IMR-90 (cell line): ENCODE data around the gene RNF148. TPM values are rescaled to one million over a fixed set of nuclear protein-coding genes. Genes with fewer than 3 reads are reported as not detected.

ENCODE experiments used
- ATAC-seq: fragments of 200-7000 bp; cut with Tn5 transposase; 2 replicates; pipeline ENCODE4 v1.9.1; 2020; ENCODE audit warnings: low read depth, mild to moderate bottlenecking, moderate library complexity
- BruUV-seq: library from RNA; stranded (reverse); fragments of 400-500 nt; replicated peaks from 2 replicates; lab custom pipeline; 2021; lab: Mats Ljungman, UMichigan
- CTCF ChIA-PET: fragments of 300-600 bp; formaldehyde crosslinking; extraction: SDS; loops from one replicate; lab custom pipeline; 2021; ENCODE audit warnings: antibody characterized with exemption; lab: Yijun Ruan, JAX
- POLR2A ChIA-PET: fragments of 300-600 bp; sonication (Branson Sonifier 250); formaldehyde crosslinking; loops from one replicate; lab custom pipeline; 2022; ENCODE audit warnings: antibody characterized with exemption; ENCODE audit not compliant: unreplicated experiment; lab: Charles Lee
- DNase-seq: peaks from one replicate; pipeline ENCODE4 v3.0.0; 2013
- H2AFZ ChIP-seq: replicated peaks from 2 replicates; pipeline ENCODE3; 2013; ENCODE audit warnings: low read length, mild to moderate bottlenecking; ENCODE audit not compliant: poor library complexity
- H2AK5ac ChIP-seq: 2 replicates; pipeline ENCODE4 v1.6.1; 2013; ENCODE audit warnings: low read depth, low read length, inconsistent platforms
- H2AK9ac ChIP-seq: replicated peaks from 2 replicates; pipeline ENCODE3; 2013; ENCODE audit warnings: mild to moderate bottlenecking, low read depth, low read length, moderate library complexity; ENCODE audit not compliant: poor library complexity
- H2BK120ac ChIP-seq: 2 replicates; pipeline ENCODE4 v1.6.1; 2013; ENCODE audit warnings: low read depth, low read length, inconsistent platforms
- H2BK15ac ChIP-seq: 3 replicates; pipeline ENCODE4 v1.6.1; 2013; ENCODE audit warnings: low read depth, low read length, inconsistent platforms
- H2BK20ac ChIP-seq: 2 replicates; pipeline ENCODE4 v1.6.1; 2013; ENCODE audit warnings: low read depth, mild to moderate bottlenecking, inconsistent platforms, low read length, moderate library complexity
- H2BK5ac ChIP-seq: 2 replicates; pipeline ENCODE4 v1.6.1; 2013; ENCODE audit warnings: mild to moderate bottlenecking, low read depth, low read length, inconsistent platforms; ENCODE audit not compliant: poor library complexity, severe bottlenecking
- H3K14ac ChIP-seq: replicated peaks from 2 replicates; pipeline ENCODE4 v1.6.1; 2013; ENCODE audit warnings: low read depth, low read length, inconsistent platforms
- H3K18ac ChIP-seq: 2 replicates; pipeline ENCODE4 v1.6.1; 2013; ENCODE audit warnings: low read depth, low read length, control low read depth
- H3K23ac ChIP-seq: 2 replicates; pipeline ENCODE4 v1.6.1; 2013; ENCODE audit warnings: low read depth, low read length, inconsistent platforms
- H3K27ac ChIP-seq: 2 replicates; pipeline ENCODE4 v1.5.1; 2013; ENCODE audit warnings: mild to moderate bottlenecking, control low read depth, low read length; ENCODE audit not compliant: insufficient read depth
- H3K27me3 ChIP-seq: 2 replicates; pipeline ENCODE4 v1.6.1; 2013; ENCODE audit warnings: low read length; ENCODE audit not compliant: control insufficient read depth, insufficient read depth
- H3K36me3 ChIP-seq: 2 replicates; pipeline ENCODE4 v1.6.1; 2013; ENCODE audit warnings: low read length, mixed read lengths; ENCODE audit not compliant: control insufficient read depth, insufficient read depth
- H3K4ac ChIP-seq: 2 replicates; pipeline ENCODE4 v1.6.1; 2013; ENCODE audit warnings: low read depth, low read length, inconsistent platforms
- H3K4me1 ChIP-seq: 2 replicates; pipeline ENCODE4 v1.6.1; 2013; ENCODE audit warnings: low read length, mixed read lengths; ENCODE audit not compliant: control insufficient read depth, insufficient read depth
- H3K4me2 ChIP-seq: 2 replicates; pipeline ENCODE4 v1.6.1; 2013; ENCODE audit warnings: low read depth, mild to moderate bottlenecking, control low read depth, low read length, moderate library complexity
- H3K4me3 ChIP-seq: 2 replicates; pipeline ENCODE4 v1.5.1; 2013; ENCODE audit warnings: low read depth, mild to moderate bottlenecking, control low read depth, low read length, moderate library complexity; ENCODE audit not compliant: insufficient read depth
- H3K56ac ChIP-seq: 2 replicates; pipeline ENCODE4 v1.6.1; 2013; ENCODE audit warnings: low read length, inconsistent platforms; ENCODE audit not compliant: insufficient read depth; ENCODE audit errors: extremely low read depth
- H3K79me1 ChIP-seq, 2 experiments: 2 replicates each; pipeline ENCODE4 v1.6.1; 2013; ENCODE audit warnings: low read length in 2 of 2, inconsistent platforms in 1 of 2, low read depth in 1 of 2
- H3K9ac ChIP-seq: 2 replicates; pipeline ENCODE4 v1.6.1; 2013; ENCODE audit warnings: low read depth, low read length, control low read depth
- H3K9me1 ChIP-seq: 2 replicates; pipeline ENCODE4 v1.6.1; 2013; ENCODE audit warnings: low read length, inconsistent platforms; ENCODE audit not compliant: insufficient read depth
- H3K9me3 ChIP-seq: 2 replicates; pipeline ENCODE4 v1.6.1; 2013; ENCODE audit warnings: low read length; ENCODE audit not compliant: control insufficient read depth, insufficient read depth
- H4K20me1 ChIP-seq: 2 replicates; pipeline ENCODE4 v1.6.1; 2013; ENCODE audit warnings: low read length, inconsistent platforms; ENCODE audit not compliant: insufficient read depth
- H4K5ac ChIP-seq: 2 replicates; pipeline ENCODE4 v1.6.1; 2013; ENCODE audit warnings: mild to moderate bottlenecking, low read depth, low read length, control low read depth
- H4K8ac ChIP-seq, 2 experiments: 2 replicates each; pipeline ENCODE4 v1.6.1; 2013; ENCODE audit warnings: low read depth in 2 of 2, low read length in 2 of 2, control low read depth in 1 of 2, inconsistent platforms in 1 of 2
- H4K91ac ChIP-seq: 2 replicates; pipeline ENCODE4 v1.6.1; 2013; ENCODE audit warnings: low read depth, low read length, inconsistent platforms; ENCODE audit not compliant: insufficient read depth
- BHLHE40 ChIP-seq: fragments of 150-350 bp; IDR thresholded peaks from 2 replicates; pipeline ENCODE4 v1.6.1; 2016; ENCODE audit warnings: mild to moderate bottlenecking, low read depth, low read length
- RFX5 ChIP-seq: IDR thresholded peaks from 2 replicates; pipeline ENCODE4 v1.8.0; 2012; ENCODE audit warnings: low read depth, mild to moderate bottlenecking, low read length, moderate library complexity
- WGBS, 2 experiments: methylation state at CpG; one replicate each; pipeline versions ENCODE4 v1.1.5 to v1.1.7; 2013; ENCODE audit warnings: missing lambda C conversion rate in 2 of 2; ENCODE audit not compliant: insufficient read length in 1 of 2; ENCODE audit errors: extremely low coverage in 2 of 2; 5-methylcytosine and 5-hydroxymethylcytosine counted together
- dilution Hi-C: fragments of 300-500 bp; cut with HindIII; formaldehyde crosslinking; loops from one replicate; pipeline ENCODE4 v1.14.3; 2018; ENCODE audit warnings: low sequenced_read_pairs; ENCODE audit not compliant: unreplicated experiment
- in situ Hi-C: fragments of 300-500 bp; cut with MboI; formaldehyde crosslinking; loops from 3 replicates; pipeline ENCODE4 v1.14.3; 2019; ENCODE audit warnings: low sequenced_read_pairs, inconsistent platforms, mixed read lengths
- intact Hi-C: fragments of 100-400 bp; cut with micrococcal nuclease; formaldehyde crosslinking; loops from 2 replicates; pipeline ENCODE4 v1.10.0; 2022
- polyA plus RNA-seq, 3 experiments: library from polyadenylated mRNA; depleted of rRNA; stranded (reverse); fragments of >200 nt; gene quantifications; 2 replicates each; pipeline ENCODE4 v1.2.3, GENCODE V29; 2012; ENCODE audit warnings: low replicate concordance in 1 of 3
- total RNA-seq: library from RNA; depleted of rRNA; stranded (reverse); fragments of >200 nt; gene quantifications from 2 replicates; pipeline ENCODE4 v1.2.3, GENCODE V29; 2012

Gene RNF148
- total and polyA plus RNA-seq, 2 of the 4 experiments (the other 2 are of a cell fraction), result not detected

- Histone ChIP-seq H4K5ac (no peak overlapping the region), H3K4me3 (no peak overlapping the region), H3K56ac (no peak overlapping the region), H2AK5ac (no peak overlapping the region), H3K4me2 (no peak overlapping the region), H3K4me1 (no peaks in the 10 kb centered on the region), H3K27ac (no peak overlapping the region), H3K23ac (no peak overlapping the region), H2AK9ac (no peak overlapping the region), H3K9ac (no peak overlapping the region), H2AFZ (no peak overlapping the region), H3K27me3 (no peaks in the 10 kb centered on the region), H3K18ac (no peak overlapping the region), H2BK120ac (no peak overlapping the region), H2BK20ac (no peak overlapping the region), H4K8ac (no peak overlapping the region), H3K36me3 (no peaks in the 10 kb centered on the region), H3K9me1 (no peaks in the 10 kb centered on the region), H3K9me3 (peaks cover 6% of the 10 kb centered on the region), H3K4ac (no peak overlapping the region), H2BK5ac (no peak overlapping the region), H3K14ac (no peak overlapping the region), H4K91ac (no peak overlapping the region), H2BK15ac (no peak overlapping the region), H4K20me1 (no peaks in the 10 kb centered on the region), H3K79me1 (no peaks in the 10 kb centered on the region)
- intact Hi-C loops, result no loop called here
- CTCF ChIA-PET, result interaction anchor here (0.5 kb wide), 1 partner anchor 411 kb away, joined by 5 read pairs; no protein-coding TSS in a partner anchor
- DNase-seq, result no peak
- dilution Hi-C loops, result no loop called here
- no CpG with 5 or more reads among the region's 2 CpGs for WGBS, 2 experiments
- no peak for ATAC-seq
- POLR2A ChIA-PET, result no interaction called here
- TF ChIP-seq RFX5 (no peak), BHLHE40 (no peak)
- no TSS peak for BruUV-seq
- in situ Hi-C loops, result no loop called here
Measured at GRCh38 chr7:122663733-122664132, 39.0 kb downstream of the RNF148 start.
